Neural crest cell (in vitro differentiated cells): ENCODE measurements around the gene ERN1. TPM values are rescaled to one million over a fixed set of nuclear protein-coding genes. Genes with fewer than 3 reads are reported as not detected.

Experiments used
- DNase-seq: peaks from one replicate; pipeline ENCODE4 v3.0.0; 2021; ENCODE audit warnings: low read depth, mixed read lengths, low spot score
- H3K27ac Mint-ChIP-seq: one replicate; pipeline ENCODE4 v1.8.0; 2021; ENCODE audit warnings: mild to moderate bottlenecking, mixed read lengths; ENCODE audit not compliant: unreplicated experiment
- H3K27me3 Mint-ChIP-seq: 2 replicates; pipeline ENCODE4 v1.8.0; 2021; ENCODE audit warnings: low read depth, mild to moderate bottlenecking, mixed read lengths
- H3K36me3 Mint-ChIP-seq: 2 replicates; pipeline ENCODE4 v1.8.0; 2021; ENCODE audit warnings: low read depth, mild to moderate bottlenecking, mixed read lengths
- H3K4me1 Mint-ChIP-seq: 2 replicates; pipeline ENCODE4 v1.8.0; 2021; ENCODE audit warnings: mixed read lengths
- H3K4me3 Mint-ChIP-seq: one replicate; pipeline ENCODE4 v1.8.0; 2021; ENCODE audit warnings: mild to moderate bottlenecking, mixed read lengths
- H3K9me3 Mint-ChIP-seq: 2 replicates; pipeline ENCODE4 v1.8.0; 2021; ENCODE audit warnings: mixed read lengths
- total RNA-seq: library from RNA; stranded (reverse); gene quantifications from 2 replicates; pipeline ENCODE4 v1.2.1, GENCODE V29; 2021
- TF ChIP-seq, protein P1 (sequence below): fragments of 200-600 bp; sonication (generic); conservative IDR thresholded peaks from 2 replicates; pipeline ENCODE4 v1.5.0; 2021; ENCODE audit warnings: antibody characterized with exemption, mild to moderate bottlenecking

Gene ERN1
- total RNA-seq, 1 donor from 2014 or later = 8.5 TPM

DNA sequence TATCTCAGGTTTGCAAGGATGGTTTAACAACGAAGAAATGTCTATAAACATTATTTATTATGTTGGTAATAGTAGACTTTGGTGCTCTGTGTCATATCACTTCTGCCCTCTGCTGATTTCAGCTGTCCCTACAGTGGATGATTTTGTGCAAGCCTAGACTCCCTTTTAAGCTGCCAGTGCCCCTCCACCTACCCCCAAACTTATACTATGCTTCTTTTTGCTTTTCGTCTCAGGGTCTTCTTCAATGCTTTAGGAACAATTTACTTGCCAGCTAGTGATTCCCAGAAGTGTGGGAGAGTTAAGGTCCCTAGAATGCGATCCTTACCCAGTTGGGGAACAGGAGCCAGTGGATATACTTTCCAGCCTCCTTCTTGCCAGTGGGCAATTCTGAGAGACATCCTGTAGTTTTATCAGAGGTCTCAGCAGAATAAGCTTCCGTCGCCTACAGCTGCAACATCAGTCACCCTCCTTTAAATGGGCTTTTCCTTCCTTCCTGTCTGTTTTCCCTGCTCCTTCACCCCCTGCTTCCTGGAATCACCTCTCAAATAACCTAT lies 113.6 kb downstream of the ERN1 start:
- H3K4me1 Mint-ChIP-seq = peaks cover 8% of the 10 kb centered on the region
- H3K9me3 Mint-ChIP-seq = no peaks in the 10 kb centered on the region
- no peak for DNase-seq

DNA sequence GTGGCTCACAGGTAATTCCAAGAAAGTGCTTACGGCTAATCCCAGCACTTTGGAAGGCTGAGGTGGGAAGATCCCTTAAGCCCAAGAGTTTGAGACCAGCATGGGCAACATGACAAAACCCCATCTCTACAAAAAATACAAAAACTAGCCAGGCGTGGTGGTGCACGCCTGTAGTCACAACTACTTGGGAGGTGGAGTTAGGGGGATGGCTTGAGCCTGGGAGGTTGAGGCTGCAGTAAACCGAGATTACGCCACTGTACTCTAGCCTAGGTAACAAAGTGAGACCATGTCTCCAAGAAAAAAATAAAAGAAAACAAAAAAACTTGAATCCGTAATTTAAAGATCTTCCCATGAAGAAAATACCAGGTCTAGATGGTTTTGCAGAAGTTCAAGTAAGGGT lies 114.5 kb downstream of the ERN1 start:
- H3K36me3 Mint-ChIP-seq = no peaks in the 10 kb centered on the region
- DNase-seq = no peak
- H3K27me3 Mint-ChIP-seq = peaks cover 2% of the 10 kb centered on the region
- no peak overlapping the region for H3K27ac Mint-ChIP-seq
- H3K9me3 Mint-ChIP-seq = no peaks in the 10 kb centered on the region
- H3K4me3 Mint-ChIP-seq = no peak overlapping the region
- TF ChIP-seq, protein P1, sequence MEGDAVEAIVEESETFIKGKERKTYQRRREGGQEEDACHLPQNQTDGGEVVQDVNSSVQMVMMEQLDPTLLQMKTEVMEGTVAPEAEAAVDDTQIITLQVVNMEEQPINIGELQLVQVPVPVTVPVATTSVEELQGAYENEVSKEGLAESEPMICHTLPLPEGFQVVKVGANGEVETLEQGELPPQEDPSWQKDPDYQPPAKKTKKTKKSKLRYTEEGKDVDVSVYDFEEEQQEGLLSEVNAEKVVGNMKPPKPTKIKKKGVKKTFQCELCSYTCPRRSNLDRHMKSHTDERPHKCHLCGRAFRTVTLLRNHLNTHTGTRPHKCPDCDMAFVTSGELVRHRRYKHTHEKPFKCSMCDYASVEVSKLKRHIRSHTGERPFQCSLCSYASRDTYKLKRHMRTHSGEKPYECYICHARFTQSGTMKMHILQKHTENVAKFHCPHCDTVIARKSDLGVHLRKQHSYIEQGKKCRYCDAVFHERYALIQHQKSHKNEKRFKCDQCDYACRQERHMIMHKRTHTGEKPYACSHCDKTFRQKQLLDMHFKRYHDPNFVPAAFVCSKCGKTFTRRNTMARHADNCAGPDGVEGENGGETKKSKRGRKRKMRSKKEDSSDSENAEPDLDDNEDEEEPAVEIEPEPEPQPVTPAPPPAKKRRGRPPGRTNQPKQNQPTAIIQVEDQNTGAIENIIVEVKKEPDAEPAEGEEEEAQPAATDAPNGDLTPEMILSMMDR = no peak
- H3K4me1 Mint-ChIP-seq = peaks cover 8% of the 10 kb centered on the region

More for the DNA sequence above, 113.6 kb downstream of the ERN1 start:
- Mint-ChIP-seq H3K27ac (no peak overlapping the region), H3K27me3 (peaks cover 2% of the 10 kb centered on the region), H3K36me3 (no peaks in the 10 kb centered on the region), H3K4me3 (no peak overlapping the region)
- TF ChIP-seq, protein P1 = no peak

DNA sequence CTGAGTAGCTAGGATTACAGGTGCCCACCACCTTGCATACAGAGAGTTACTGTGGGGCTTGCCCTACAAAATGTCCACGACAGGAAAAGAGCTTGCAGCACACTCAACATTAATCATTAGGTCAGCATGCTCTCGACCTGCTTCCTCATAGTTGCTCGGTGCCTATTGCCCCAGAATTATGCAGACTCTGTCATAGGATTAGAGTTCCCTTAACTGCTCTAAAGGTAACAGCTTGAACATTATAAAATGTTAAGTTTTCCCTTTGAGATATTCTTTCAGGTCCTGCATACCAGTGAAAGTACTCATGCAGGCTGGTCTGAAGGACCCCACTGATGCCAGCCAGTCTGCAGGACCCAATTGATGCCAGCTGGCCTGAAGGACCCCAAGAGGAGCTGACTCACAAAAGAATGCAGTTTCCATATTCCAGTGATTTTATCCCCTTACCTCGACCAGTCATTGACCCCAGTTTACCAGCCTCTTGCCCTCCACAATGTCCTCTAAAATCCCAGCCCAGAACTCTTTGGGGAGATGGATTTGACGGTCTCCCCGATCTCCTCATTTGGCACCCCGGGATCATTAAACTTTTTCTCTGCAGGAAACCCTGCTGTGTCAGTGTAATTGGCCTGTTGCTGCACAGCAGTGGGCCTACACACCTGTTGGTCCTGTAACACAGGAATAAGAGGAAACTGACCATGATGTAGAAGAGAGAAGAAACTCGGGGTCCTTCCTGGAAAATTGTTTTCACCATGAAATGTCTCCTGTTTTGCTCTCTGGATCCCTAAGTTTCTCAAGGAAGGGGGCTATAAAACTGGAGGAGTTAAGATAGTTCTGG lies 120.2 kb downstream of the ERN1 start:
- TF ChIP-seq, protein P1 = no peak
- H3K27ac Mint-ChIP-seq = no peak overlapping the region
- H3K9me3 Mint-ChIP-seq = no peaks in the 10 kb centered on the region
- no peak overlapping the region for H3K4me3 Mint-ChIP-seq
- no peak for DNase-seq
- no peaks in the 10 kb centered on the region for H3K36me3 Mint-ChIP-seq
- H3K27me3 Mint-ChIP-seq = peaks cover 6% of the 10 kb centered on the region
- H3K4me1 Mint-ChIP-seq = peaks cover 17% of the 10 kb centered on the region

DNA sequence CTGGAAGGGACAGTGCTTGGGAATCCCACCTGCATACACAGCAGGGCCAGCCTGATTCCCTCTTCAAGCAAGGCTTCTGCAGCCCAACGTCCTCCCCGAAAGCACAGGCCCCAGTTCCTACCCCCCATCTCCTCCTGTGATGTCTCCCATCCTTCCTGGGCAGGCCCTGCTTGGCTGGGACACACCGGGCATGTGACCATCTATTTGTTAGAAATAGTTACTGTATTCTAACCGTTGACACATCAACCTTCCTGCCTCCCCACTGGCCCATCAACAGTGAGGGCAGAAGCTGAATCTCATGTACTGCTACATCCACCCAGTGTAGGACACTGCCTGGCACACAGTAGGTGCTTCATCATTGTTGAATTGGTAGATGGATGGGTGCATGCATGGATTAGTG lies 121.1 kb downstream of the ERN1 start:
- Mint-ChIP-seq H3K27me3 (peaks cover 4% of the 10 kb centered on the region), H3K9me3 (no peaks in the 10 kb centered on the region), H3K36me3 (no peaks in the 10 kb centered on the region), H3K4me1 (peaks cover 17% of the 10 kb centered on the region), H3K27ac (no peak overlapping the region), H3K4me3 (no peak overlapping the region)
- TF ChIP-seq, protein P1 = no peak
- no peak for DNase-seq

DNA sequence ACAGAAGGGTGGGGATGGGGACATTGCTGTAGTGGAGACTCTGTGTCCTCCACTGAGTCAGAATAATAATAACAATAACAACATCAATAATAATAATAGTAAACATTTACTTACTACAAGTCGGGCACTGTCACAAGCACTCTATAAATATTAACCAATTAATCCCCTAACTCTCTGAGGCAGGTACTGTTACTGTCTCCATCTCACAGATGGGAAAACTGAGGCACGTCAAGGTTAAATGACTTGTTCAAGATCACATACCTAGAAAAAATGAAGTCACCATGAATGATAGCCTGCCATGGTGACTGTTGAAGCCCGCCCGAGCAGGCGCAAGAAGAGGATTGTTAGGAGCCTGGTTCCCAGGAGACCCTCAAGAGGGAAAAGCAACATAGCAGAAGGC lies 121.6 kb downstream of the ERN1 start:
- no peak overlapping the region for H3K27ac Mint-ChIP-seq
- H3K27me3 Mint-ChIP-seq = peaks cover 4% of the 10 kb centered on the region
- H3K9me3 Mint-ChIP-seq = no peaks in the 10 kb centered on the region
- no peak for DNase-seq
- no peaks in the 10 kb centered on the region for H3K36me3 Mint-ChIP-seq
- peaks cover 17% of the 10 kb centered on the region for H3K4me1 Mint-ChIP-seq
- no peak overlapping the region for H3K4me3 Mint-ChIP-seq
- TF ChIP-seq, protein P1 = no peak
